C4-2B (cell line): ENCODE measurements around the gene ARID5B.

Experiments used
- H3K27ac ChIP-seq: fragments of 450-650 bp; 2 replicates; pipeline ENCODE4 v1.5.1; 2017
- ZFX ChIP-seq: fragments of 450-650 bp; IDR thresholded peaks from 2 replicates; pipeline ENCODE4 v1.6.1; 2017
- TF ChIP-seq, protein P1 (sequence below): fragments of 450-650 bp; conservative IDR thresholded peaks from 2 replicates; pipeline ENCODE4 v1.5.1; 2017; ENCODE audit warnings: mild to moderate bottlenecking

The ARID5B gene

DNA sequence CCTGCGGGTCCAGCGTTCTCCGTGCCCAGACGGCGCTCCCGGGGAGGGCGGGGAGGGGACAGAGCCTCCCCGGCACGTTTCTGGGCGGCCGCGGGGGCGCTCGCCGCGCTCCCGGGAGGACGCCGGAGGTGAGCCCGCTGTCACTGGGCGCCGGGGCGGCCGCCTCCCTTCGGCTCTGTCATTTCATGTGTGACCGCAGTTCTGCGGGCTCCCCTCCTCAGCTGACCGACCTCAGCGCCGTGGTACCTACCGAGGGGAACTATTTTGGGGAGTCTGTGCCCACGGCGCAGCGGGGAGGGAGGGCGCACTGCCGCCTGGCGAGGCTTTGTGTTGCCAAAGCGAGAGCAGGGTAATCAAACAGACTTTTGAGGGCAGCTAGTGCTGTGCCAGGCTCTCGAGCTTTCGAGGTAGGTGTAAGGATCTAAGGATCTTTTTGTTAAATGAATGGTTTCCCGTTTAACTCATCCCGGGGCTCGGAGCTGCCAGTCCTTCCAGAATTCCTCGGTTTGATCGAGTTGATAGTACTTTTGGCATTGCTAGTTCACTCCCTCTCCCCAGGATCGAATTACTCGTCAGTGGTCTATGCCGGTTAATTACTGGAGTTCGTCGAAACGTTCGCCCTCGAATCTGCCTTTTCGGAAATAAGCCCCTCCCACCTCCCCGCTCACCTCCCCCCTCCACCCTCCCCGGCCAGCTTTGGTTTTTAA is 1.9 kb downstream of the ARID5B start:
- H3K27ac ChIP-seq = peak overlapping the region; percentile 98
- no peak for TF ChIP-seq ZFX
- TF ChIP-seq, protein P1, sequence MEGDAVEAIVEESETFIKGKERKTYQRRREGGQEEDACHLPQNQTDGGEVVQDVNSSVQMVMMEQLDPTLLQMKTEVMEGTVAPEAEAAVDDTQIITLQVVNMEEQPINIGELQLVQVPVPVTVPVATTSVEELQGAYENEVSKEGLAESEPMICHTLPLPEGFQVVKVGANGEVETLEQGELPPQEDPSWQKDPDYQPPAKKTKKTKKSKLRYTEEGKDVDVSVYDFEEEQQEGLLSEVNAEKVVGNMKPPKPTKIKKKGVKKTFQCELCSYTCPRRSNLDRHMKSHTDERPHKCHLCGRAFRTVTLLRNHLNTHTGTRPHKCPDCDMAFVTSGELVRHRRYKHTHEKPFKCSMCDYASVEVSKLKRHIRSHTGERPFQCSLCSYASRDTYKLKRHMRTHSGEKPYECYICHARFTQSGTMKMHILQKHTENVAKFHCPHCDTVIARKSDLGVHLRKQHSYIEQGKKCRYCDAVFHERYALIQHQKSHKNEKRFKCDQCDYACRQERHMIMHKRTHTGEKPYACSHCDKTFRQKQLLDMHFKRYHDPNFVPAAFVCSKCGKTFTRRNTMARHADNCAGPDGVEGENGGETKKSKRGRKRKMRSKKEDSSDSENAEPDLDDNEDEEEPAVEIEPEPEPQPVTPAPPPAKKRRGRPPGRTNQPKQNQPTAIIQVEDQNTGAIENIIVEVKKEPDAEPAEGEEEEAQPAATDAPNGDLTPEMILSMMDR = peak; percentile 33

DNA sequence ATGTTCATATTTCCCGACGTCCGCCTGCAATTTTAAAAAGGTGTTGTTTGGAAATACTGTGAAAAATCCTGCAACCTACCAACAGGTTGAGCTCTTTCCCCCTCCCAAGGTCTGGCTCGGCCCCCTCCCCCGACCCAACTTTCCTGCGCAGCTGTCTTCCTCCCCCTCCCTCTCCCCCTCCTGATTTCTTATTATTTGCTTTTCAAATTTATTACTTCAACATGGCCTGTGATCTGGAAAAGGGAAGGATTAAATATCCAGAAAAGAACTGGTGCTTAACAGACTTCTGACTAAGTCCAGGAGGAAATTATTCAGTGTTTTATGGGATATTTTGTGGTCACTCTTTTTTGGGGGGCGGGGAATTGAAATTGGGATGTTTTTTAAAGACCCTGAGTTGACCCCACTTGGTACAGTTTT is 2.4 kb downstream of the ARID5B start:
- H3K27ac ChIP-seq = peak overlapping the region; percentile 98
- TF ChIP-seq ZFX = no peak
- TF ChIP-seq, protein P1 = no peak

DNA sequence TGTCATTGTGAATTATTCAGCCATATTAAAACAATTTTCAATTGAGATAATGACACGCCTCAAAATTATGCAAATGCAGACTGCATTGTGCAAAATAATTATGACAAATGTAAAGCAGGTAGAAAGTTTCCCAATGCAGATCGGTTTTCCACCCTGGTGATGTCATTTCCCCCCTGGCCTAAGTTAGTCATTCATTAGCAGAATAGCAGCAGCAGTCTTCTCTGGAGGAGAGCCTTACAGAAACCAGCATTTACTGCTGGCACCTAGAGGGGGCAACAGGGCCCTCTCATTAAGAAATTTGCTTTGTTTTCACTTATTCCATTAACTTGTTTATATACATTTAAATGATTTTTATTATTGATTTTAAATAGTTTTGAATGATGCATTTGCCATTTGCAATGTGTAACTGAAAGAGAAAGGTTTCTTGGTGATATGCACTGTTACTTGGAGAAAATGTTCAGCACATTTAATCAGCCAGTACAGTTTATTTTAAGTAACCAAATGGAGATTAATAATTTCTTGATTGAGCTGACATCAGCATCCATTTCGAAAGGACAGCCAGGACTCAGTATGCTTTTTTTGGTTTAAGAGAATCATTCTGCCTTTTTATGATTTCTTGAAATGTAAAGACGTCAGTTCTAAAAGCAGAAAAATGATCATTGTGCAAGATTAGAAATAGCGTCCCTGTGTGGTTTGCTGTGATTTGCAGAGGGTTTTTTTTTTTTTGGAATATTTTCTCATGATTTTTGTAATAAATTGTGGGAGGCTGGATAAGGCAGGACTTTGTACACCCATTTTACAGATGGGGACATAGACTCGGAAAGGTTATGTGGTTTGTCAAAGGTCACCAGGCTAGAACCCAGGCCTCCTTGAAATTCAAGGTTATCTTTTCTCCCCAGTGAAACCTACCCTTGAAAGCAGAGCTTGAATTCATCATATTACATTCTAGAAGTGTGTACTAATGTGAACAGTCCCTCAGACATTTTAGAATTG is 3.5 kb downstream of the ARID5B start:
- H3K27ac ChIP-seq = no peak overlapping the region
- TF ChIP-seq ZFX = no peak
- TF ChIP-seq, protein P1 = peak; percentile 7; the same call in 1 of the 2 replicates

GRCh38 chr10:61905837-61906561 is 4.5 kb downstream of the ARID5B start:
- TF ChIP-seq ZFX = no peak
- TF ChIP-seq, protein P1 = no peak
- H3K27ac ChIP-seq = no peak overlapping the region

DNA sequence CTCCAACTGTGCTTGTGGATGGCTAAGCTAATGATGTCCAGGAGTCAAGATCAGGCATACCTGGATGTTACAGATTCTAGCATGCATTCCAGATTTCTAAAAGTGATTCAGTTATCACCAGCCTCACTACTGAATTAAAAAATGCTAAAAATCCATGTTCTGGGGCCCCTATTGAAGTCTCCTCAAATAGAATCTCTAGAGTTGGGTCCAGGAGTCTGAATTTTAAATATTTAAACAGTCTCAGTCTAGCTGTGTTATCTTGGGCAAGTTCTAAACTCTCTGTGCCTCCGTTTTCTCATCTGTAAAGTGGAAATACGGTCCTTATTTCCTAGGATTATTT is 5.0 kb downstream of the ARID5B start:
- no peak overlapping the region for H3K27ac ChIP-seq
- no peak for TF ChIP-seq ZFX
- TF ChIP-seq, protein P1 = no peak

- H3K27ac ChIP-seq = no peak overlapping the region
- TF ChIP-seq, protein P1 = no peak
- TF ChIP-seq ZFX = no peak
These were observed 5.5 kb downstream of the ARID5B start for GRCh38 chr10:61907011-61907410.
